GM12892 (cell line): ENCODE results near the gene TCF12.

Experiments used
- POLR2A ChIP-seq: IDR thresholded peaks from 2 replicates; pipeline ENCODE4 v1.6.1; 2011; ENCODE audit warnings: low read depth, low read length, control low read depth
- TAF1 ChIP-seq: IDR thresholded peaks from 2 replicates; pipeline ENCODE4 v1.6.1; 2011; ENCODE audit warnings: low read depth, mild to moderate bottlenecking, control low read depth, low read length, borderline replicate concordance

GRCh38 chr15:57124036-57124435 lies 205.6 kb downstream of the TCF12 start:
- no peak for TF ChIP-seq POLR2A
- no peak for TF ChIP-seq TAF1
